Stimulated activated CD4-positive, alpha-beta T cell treated with anti-CD3 and anti-CD28 coated beads, TNF-alpha, amount 100 ng/mL, for 24 hours (primary cell): ENCODE measurements around the gene OR2B6.

Experiments
- DNase-seq, 3 experiments: peaks; one replicate each; pipeline ENCODE4 v3.0.0-alpha.2; 2020; ENCODE audit warnings: low read depth in 3 of 3

Gene OR2B6

GRCh38 chr6:28000351-28001045, 43.5 kb downstream of the OR2B6 start:
- no peak for DNase-seq

GRCh38 chr6:28001351-28001750, 44.3 kb downstream of the OR2B6 start:
- DNase-seq: no peak

- DNase-seq: no peak
Observed at GRCh38 chr6:28001751-28002150, 44.7 kb downstream of the OR2B6 start.

- DNase-seq: no peak
Observed at GRCh38 chr6:28002161-28002560, 45.1 kb downstream of the OR2B6 start.

- no peak for DNase-seq
Observed at GRCh38 chr6:28003059-28003458, 46.0 kb downstream of the OR2B6 start.

GRCh38 chr6:28003661-28004060, 46.6 kb downstream of the OR2B6 start:
- no peak for DNase-seq

GRCh38 chr6:28004350-28005151, 47.5 kb downstream of the OR2B6 start:
- no peak for DNase-seq

GRCh38 chr6:28005152-28005890, 48.3 kb downstream of the OR2B6 start:
- no peak for DNase-seq

- no peak for DNase-seq
Observed at GRCh38 chr6:28005975-28006374, 48.9 kb downstream of the OR2B6 start.
